SH-SY5Y (cell line): ENCODE results near the gene LIFR.

Experiments
- GATA2 ChIP-seq: IDR thresholded peaks from 2 replicates; pipeline ENCODE4 v1.6.1; 2011; ENCODE audit warnings: mild to moderate bottlenecking, low read depth, low read length
- GATA3 ChIP-seq: IDR thresholded peaks from 2 replicates; pipeline ENCODE4 v1.6.1; 2011; ENCODE audit warnings: low read depth, mild to moderate bottlenecking, low read length, moderate library complexity

DNA sequence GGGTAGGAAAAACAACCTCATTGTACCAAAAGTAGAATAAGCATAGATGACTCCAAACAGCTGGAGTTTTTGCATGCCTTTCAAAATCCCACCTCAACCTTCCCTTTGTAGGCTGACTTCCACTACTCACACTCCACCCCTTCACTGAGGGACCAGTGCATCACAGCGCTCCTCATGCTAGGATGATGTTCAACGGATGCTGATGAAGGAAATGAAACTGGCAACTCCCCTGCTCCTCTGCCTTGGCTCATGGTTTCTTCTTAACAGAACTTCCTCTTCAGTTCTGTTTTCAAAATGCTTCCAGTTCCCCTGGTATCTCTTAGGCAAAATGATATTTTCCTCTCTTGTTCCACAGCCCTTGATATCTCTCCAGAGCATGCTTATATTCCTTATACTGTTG lies 29.0 kb downstream of the LIFR start:
- TF ChIP-seq GATA2 (no peak), GATA3 (no peak)
